ENCODE results near the gene CHCHD10. TPM values are rescaled to one million over a fixed set of nuclear protein-coding genes. Genes with fewer than 3 reads are reported as not detected.

Gene CHCHD10
- total RNA-seq (2014; rRNA removed; shearing (Covaris generic)), result 32.9 and 53.4 TPM in 2 replicates

- DNase-seq (ENCODE audit: low spot score), result peak; percentile 70
Measured at GRCh38 chr22:23767673-23768548, at the start of gene CHCHD10. Gene CHCHD10, minus strand, starts transcription at chr22:23767972. Its CDS starts 98 bp downstream, at chr22:23767874.

GRCh38 chr22:23817146-23817545 lies 49.4 kb upstream of the CHCHD10 start:
- DNase-seq (ENCODE audit: low spot score), result no peak

GRCh38 chr22:23816156-23816976 lies 48.6 kb upstream of the CHCHD10 start:
- no peak for DNase-seq (ENCODE audit: low spot score)

DNA sequence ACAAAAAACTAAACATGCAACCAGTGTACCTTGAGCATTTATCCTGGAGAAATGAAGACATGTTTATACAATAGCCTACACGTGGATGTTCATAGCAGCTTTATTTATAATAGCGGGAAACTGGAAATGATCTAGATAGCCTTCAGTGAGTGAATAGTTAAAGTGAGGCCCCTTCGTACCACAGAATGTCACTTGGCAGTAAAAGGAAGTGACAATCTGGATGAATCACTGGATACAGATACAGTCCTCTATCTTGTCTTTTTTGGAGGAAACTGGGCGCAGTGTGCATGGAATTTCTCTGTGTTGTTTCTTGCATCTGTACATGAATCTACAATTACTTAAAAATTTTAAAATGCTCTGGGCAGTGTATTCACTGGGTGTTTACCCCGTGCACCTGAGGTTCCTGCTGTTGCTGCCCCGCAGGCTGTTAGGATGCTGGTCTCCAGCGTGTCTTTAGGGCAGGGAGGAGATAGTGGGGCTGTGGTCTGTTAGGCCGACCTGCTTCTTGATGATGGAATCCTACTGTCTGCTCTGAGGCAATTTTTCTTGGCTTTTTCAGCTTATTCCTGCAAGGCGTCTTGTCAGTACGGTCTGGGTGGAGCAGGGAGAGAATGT lies 47.9 kb upstream of the CHCHD10 start:
- DNase-seq (ENCODE audit: low spot score), result no peak

DNA sequence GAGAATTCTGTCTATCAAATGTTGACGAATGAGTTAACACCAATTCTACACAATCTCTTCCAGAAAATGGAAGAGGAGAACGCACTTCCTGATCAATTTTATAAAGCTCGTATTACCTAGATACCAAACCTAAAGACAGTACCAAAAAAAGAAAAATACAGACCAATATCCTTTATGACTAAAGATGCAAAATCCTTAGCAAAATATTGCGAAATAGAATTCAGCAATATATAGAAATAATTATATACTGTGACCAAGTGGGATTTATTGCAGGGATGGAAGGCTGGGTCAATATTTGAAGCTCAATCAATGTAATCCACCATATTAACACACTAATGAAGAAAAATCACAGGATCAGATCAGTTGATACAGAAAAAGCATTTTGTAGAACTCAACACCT lies 44.6 kb upstream of the CHCHD10 start:
- DNase-seq (ENCODE audit: low spot score), result no peak

- DNase-seq (ENCODE audit: low spot score), result no peak
Measured at GRCh38 chr22:23806837-23807236, 39.1 kb upstream of the CHCHD10 start.

DNA sequence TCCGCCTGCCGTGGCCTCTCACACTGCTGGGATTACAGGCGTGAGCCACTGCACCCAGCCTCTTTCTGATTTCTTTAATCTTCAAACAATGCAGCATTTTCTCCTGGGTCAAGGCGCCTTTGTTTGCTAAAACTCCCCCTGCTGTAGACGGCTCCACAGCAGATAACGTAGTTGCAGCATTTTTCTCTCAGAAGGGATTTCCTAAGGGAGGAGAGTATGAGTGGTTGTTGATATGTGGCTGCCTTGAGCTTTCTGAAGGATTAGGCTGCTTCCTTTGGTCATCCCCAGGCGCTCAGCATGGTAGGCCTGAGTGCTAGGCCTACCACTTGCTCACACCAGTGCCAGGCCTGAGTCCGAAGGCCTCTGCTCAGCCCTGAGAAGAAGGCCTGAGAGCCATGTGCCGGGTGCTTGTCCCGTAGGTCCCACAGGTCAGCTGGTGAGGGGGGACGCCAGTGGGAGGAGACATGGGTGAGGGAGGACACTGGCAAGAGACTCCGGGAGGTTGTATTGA lies 37.1 kb upstream of the CHCHD10 start:
- no peak for DNase-seq (ENCODE audit: low spot score)

DNA sequence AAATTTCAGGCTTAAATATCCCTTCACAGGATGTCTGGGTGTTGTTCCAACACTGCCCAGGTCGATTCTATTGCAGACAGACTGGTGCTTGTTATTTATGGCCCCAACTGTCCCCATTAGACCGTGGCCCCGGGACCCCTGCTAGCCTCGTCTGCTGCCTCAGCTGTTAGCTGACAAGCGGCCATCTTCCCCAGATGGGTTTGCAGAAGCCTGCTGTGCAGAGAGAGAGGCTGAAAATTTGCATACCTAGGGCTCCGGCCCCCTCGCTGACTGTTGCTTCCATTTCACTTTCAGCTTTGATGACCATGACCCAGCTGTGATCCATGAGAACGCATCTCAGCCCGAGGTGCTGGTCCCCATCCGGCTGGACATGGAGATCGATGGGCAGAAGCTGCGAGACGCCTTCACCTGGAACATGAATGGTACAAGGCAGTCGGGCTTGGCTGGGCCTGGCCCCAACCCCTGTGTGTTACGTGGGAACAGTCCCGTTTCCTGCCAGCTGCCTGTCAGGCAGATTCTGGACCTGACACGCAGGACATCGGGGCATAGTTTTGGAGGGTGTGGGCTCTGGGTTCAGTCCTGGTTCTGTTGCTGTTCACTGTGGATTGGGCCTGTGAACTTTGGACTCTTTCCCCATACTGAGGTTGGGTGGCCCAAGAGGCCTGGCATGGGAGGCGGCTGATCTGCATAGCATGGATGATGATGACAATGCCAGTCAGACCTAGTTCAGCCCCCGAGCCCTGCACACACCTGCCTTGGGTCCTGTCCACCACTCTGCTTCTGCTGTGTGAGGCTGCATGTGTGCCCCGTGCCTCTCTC lies 35.4 kb upstream of the CHCHD10 start:
- no peak for DNase-seq (ENCODE audit: low spot score)

- DNase-seq (ENCODE audit: low spot score), result no peak
Measured at GRCh38 chr22:23801886-23802377, 34.2 kb upstream of the CHCHD10 start.

DNA sequence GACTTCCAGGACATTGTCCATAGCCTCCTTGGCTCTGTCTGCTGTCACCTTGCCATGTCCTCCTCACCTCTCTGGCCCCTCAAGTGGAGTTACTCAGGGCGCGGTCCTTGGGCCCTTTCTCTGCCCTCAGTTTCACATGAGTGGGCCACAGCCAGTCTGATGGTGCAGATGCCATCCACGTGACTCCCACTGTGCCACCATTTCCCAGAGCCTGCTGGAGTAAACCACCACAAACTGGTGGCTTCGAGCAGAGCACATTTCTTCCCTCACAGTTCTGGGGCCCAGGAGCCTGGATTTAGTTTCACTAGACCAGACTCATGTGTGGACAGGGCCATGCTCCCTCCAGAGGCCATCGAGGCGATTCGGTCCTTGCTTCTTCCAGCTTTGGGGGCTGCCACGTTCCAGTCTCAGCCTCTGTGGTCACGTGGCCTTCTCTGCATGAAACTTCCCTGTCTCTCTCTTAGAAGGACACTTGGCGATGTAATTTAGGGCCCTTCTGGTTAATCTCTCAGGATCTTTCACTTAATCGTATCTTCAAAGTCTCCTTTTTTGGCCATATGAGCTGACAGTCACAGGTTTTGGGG lies 33.6 kb upstream of the CHCHD10 start:
- no peak for DNase-seq (ENCODE audit: low spot score)

DNA sequence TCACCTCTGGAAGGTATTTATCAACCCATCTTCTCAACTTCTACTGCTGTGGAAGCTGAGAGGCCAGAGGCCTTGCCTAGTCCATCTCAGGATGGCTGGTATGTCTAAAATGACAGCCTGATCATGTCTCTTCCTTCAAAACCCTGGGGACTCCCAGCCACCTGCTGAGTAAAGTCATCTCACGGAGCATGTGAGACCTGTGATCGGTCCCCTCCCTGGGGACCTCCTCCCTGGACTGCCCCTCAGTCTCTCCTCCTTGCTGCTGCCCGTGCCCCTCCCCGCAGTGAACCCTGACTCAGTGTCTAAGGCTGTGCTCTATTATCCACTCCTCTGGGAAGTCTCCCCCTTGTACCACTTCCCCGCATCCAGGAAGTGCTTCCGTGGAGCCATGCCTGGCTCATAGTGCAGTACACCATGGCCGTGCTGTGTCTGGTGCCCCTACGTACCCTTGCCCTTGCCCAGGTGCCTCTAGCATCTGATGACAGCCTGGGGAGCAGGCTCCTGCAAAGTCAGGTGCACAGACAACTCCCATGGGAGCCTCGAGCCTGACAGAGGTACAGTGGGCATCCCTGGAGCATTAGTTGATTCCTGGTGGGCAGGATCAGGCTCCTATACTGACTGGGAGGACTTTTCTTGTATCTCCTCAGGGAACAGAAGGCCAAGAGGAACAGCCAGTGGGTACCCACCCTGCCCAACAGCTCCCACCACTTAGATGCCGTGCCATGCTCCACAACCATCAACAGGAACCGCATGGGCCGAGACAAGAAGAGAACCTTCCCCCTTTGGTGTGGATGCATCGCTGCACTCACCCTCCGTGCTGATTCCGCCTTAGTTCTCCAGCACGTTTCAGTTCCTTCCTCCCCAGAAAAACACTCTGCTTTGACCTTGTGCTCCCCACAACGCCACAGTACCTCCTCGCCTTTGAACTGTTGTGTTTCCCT lies 32.8 kb upstream of the CHCHD10 start:
- no peak for DNase-seq (ENCODE audit: low spot score)

DNA sequence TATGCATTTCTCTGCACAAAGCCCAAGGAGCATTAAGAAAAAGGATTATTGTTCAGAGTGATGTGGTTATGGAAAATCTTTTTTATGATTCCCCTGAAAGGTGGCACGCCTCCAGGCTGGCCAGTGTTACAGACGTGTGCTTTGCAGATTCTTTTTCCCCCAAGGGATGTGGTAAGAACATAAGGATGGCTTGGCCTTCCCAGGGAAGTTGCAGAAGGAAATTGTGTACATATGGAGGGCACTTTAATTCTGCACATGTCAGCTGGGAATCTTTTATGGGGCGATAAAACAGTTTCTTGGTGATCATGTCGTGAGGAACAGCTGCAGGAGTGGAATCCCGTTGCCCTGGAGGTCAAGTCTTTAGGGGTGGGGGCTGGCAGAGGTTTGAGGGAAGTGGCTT lies 28.7 kb upstream of the CHCHD10 start:
- DNase-seq (ENCODE audit: low spot score), result no peak

GRCh38 chr22:23793326-23793725 lies 25.6 kb upstream of the CHCHD10 start:
- DNase-seq (ENCODE audit: low spot score), result no peak

GRCh38 chr22:23791738-23792645 lies 24.2 kb upstream of the CHCHD10 start:
- DNase-seq (ENCODE audit: low spot score), result no peak

DNA sequence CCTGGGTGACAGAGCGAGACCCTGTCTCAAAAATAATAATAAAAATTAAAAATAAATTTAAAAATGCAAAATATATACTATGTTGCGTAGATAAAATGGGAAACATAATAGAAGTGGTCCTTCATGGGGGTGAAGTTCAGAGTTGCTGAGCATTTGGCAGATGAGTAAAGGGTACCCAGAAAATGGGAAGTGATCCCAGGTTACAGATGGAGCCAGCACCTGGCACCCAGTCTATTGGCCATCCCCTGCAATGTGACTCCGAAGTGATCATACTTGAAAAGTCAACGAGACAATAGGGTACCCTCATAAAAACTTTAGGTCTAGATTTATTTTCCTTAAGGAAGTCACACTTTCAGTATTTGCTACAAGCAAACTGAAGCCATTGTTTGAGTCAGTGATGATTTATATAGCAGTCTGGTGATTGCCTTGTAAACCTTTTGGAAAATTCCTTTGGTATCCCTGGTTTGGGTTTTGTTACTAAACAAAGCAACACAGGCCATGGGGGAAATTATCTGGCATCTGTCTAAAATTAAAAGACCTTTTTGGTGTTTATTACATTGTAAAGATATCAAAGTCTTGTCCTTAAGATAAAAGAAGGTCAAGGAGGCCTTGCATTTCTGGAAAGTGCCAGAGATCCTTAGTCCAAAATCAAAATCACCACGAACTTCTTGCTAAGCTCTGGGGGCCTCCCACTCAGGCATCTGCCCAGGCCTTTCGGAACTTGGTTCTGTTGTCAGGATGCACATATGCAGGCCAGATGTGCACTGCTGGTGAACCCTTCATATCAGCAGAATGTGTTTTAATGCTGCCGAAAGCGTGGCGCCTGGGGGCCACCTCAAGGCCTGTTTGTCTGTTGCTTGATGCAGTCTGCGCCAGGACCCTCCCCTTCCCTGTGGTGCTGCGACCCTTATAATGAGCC lies 23.3 kb upstream of the CHCHD10 start:
- no peak for DNase-seq (ENCODE audit: low spot score)

- DNase-seq (ENCODE audit: low spot score), result no peak
Measured at GRCh38 chr22:23789638-23790037, 21.9 kb upstream of the CHCHD10 start.

GRCh38 chr22:23789121-23789520 lies 21.3 kb upstream of the CHCHD10 start:
- DNase-seq (ENCODE audit: low spot score), result no peak

All from HT-29 (cell line).